ENCODE measurements around the gene ALK. TPM values are rescaled to one million over a fixed set of nuclear protein-coding genes. Genes with fewer than 3 reads are reported as not detected.
"Not testable (repeated sequence)": the region's sequence is repeated elsewhere in the genome, so short reads cannot be mapped to it uniquely, and the experiment has no call there.

ALK gene
- total RNA-seq, 1 donor from 2014 or later = 0.10 TPM

DNA sequence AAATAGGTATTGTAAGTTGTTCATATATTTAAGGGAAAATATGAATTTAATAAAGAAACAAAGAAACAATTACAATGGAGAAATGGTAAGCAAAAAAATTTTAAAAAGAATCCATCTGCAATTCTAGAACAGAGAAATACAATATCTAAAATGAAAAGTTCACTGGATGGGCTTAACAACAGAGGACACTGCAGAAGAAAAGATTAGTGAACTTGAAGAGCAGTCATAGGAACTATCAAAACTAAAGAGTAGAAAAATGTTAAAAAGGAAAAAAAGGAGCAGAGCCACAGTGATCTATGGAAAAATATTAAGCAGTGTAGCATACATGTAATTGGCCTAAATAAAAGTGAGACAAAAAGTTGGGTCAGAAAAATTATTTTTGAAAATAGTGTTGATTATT lies 83.5 kb downstream of the ALK start:
- DNase-seq = no peak

DNA sequence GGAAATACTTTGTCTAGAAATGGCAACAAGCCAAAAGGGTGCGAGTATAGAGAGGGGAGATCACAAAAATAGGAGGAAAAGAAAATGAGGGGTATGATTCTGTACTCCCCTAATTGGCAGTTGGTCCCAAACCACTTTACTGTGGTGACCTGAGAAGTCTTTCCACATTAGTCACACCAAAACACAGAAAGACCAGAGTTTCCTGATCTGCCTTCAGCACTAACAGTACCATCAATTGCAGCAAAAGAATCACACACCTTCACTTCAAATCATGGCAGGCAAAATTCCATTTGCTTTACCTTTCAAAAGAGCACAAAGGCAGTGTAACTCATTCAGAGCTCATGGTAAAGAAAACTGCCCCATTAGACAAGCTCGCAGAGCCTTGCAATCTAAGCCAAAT lies 86.8 kb downstream of the ALK start:
- DNase-seq = no peak

DNA sequence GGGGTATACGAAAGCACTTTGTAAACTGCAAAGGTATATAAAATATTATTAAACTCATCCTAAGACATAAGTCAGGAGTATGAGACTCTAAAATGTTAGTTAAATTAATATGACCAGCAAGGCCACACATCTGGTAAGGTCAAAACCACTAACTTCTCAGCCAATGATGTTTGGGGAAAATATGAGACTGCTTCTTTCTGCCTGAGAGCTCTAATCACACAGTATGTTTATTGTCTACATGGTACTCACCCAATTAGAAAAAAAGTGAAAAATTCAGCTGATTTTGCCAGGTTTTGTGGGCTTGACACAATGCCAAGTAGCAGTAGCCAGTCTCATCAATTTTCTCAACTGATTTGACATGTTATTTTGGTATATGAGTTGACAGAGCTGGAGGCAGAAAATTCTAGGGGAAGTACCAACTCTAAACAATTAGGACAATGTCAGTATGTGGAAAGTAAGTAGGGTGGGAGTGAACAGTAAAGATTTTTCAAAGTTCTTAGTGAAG lies 87.3 kb downstream of the ALK start:
- no peak for DNase-seq

GRCh38 chr2:29831560-29831959 lies 89.8 kb downstream of the ALK start:
- no peak for DNase-seq

DNA sequence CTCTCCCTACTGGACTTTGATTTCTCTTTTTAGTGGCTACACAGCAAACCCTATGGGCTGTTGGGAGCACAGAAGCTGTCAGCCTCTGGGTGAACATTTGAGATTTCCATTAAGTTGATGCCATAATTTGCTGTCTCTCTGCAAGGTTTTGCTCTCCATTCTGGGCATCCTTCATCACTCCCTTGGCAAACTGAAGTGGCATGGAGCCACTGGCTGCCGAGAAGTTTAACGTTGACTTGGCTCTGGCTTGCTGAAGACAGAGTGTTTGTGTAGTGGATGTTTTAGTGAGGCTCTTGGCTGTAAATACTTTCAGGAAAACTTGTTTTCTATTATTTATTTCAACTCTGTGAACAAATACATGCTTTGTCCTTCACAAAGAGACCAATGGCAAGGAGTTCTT lies 91.5 kb downstream of the ALK start:
- no peak for DNase-seq

DNA sequence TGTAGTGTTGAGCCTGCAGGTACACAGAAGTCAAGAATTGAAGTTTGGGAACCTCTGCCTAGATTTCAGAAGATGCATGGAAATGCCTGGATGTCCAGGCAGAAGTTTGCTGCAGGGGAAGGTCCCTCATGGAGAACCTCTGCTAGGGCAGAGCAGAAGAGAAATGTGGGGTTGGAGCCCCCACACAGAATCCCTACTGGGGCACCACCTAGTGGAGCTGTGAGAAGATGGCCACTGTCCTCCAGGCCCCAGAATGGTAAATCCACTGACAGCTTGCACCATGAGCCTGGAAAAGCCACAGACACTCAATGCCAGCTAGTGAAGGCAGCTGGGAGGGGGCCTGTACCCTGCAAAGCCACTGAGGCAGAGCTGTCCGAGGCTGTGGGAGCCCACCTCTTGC lies 97.2 kb downstream of the ALK start:
- not testable (repeated sequence) for DNase-seq

- DNase-seq = no peak
Measured at GRCh38 chr2:29821591-29821990, 99.8 kb downstream of the ALK start.

- DNase-seq = no peak
Measured at GRCh38 chr2:29819570-29819969, 101.8 kb downstream of the ALK start.

DNA sequence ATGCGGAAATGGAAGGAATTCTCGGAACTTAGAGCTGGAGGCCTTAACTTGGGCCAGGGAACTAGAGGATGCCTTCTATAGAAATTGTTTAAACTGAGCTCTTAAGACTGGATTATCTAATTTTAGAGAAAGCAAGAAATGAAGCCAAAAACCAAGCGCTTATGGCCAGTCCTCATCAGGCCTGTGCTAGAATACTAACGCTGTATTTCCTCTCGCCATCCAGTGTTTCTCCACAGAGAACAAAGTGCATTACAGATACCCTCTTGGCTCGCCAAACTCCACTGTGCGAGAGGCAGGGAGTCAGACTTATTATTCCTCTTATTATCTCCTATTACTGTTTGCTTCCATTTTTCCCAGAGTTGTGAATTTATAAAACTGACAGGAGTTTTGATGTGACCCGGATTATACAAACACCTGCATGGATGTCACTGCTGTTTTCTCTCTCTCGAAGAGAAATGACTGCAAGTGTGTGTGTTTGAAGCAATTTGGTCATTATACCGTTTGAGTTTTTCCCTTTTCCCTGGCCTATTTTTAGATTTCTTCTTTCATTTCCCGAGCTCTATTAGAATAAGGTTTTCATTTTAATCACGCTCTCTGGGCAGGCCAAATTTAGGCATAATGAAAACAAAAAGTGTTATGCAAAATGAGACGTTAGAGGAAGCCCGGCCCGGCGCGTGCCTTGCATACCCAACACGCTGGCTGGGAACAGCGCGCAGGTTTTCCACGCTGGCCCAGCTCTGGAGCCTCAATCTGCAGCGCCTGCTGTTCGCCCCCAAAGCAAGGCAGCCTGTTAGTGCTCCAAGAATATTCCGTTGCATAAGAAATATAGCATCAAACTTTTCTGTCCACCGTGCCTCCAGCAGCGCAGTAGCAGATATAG lies 103.3 kb downstream of the ALK start:
- no peak for DNase-seq

DNA sequence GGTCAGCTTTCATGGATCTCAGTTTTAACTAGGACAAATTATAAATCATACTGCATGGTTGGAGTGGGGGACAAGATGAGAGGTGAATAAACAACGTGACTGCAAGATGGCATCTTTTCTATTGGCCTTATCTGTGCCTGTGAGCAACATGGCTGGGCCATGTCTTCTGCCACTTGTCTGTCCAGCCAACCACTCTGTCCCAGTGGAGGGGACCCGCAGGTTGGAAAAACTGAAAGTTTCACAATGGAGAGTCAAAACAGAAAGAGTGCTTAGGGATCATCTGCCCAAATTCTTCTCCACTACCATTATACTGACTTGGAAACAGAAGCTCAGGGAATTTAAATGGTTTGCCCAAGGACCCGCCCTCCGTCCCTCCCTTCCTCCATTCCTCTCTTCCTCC lies 104.1 kb downstream of the ALK start:
- no peak for DNase-seq

DNA sequence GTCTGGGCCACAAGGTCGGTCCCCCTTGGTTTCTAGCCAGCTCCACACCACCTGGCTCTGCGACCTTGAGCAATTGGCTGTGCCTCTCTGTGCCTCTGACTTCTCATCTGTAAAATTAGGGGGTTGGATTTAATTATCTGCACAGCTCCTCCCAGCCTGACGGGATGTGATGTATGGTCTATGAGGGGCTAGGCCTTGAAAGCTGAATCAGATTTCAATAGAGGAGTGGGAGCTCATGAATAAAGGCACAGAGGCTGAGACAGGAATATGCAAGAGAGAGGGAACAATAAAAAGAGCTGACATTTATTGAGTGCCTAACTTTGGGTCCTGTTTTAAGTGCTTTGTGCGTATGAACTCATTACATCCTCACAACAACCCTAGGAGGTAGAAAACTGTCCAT lies 104.7 kb downstream of the ALK start:
- no peak for DNase-seq

DNA sequence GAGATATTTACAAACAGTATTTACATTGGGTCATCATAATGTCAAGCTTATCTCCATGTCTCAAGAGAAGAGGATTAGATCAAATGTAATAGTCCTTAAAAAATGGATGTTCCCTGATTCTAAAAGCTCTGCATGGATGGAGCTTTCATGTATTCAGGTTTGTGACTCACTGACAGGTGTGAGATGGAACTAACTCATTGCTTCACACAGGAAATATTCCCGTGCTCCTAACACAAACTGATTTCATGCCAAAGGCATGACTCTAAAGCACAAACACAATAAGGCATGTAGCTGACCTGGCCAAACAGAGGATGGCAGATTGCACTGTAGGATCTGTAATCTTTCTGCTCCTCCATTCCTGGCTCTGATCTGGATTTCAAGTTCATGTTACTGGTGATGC lies 110.0 kb downstream of the ALK start:
- no peak for DNase-seq

DNA sequence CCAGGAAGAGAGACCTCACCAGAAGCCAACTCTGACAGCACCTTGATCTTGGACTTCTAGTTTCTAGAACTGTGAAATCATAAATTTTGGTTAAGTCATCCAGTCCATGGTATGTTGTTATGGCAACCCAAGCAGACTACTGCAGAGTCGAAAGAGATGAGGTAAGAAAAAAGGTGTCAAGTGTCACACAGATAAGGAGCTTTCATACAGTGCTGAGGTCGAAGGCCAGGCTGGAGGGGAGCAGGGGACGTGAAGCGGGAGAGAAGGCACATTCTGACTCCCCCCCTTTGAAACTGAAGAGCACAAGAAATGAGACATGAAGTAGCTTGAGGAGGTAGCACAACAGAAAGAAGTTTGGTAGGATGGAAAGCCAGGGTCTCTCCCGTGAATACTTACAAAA lies 110.4 kb downstream of the ALK start:
- DNase-seq = no peak

DNA sequence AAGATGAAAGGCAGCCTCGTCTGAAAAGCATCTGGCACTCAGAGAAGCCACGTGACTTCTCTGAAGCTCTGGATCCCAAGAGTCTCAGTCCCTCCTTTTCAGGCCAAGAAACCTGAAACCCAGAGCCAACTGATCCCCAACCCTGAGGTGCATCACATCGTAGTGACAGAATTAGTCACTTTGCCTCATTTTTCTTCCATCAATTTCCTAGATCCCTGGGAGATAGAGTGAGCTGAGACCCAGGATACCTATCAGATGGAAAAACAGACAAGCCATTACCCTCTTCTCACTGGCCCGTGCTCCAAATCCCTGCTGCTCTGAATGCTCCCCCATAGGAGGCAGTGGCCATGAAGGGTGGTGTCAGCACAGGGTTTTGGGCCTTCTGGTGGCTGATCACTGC lies 113.1 kb downstream of the ALK start:
- no peak for DNase-seq

DNA sequence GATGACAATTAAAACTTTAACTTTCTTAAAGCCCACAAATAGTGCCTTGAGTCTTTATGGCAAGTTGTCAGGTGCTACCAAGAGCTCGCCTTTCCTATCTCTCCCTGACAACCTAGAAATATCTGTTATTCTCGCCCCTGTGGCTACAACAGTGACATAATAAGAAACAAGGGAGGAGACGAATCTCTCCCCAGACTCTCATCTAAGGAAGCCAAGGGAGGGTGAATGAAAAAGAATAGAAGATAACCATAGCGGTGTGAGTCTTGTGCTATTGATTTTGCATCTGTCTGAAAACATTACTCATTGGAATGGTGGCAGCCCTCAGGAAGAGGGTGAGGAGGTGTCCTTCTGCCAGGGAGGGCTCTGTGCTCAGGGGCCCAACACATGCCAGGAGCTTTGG lies 114.3 kb downstream of the ALK start:
- DNase-seq = no peak

DNA sequence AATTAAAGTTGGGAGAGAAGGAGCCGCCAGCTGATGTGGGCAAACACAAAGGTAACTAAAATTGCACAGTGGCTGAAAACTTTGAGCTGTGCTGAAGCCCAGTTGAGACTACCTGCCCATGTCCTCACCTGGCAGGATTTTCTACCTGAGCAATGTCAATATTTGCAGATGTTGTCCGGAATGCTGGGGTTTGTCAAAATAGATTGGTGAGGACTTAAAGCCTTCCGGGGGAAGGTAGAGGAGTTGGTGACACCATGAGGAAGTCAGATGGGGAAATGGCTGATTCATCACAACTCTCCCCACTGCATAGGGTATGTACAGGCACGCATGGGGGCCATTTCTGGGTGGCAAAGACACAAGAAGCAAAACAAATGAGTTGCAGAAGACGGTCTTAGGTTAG lies 114.9 kb downstream of the ALK start:
- no peak for DNase-seq

- DNase-seq = no peak
Measured at GRCh38 chr2:29804671-29805070, 116.7 kb downstream of the ALK start.

- no peak for DNase-seq
Measured at GRCh38 chr2:29803537-29803936, 117.8 kb downstream of the ALK start.

DNA sequence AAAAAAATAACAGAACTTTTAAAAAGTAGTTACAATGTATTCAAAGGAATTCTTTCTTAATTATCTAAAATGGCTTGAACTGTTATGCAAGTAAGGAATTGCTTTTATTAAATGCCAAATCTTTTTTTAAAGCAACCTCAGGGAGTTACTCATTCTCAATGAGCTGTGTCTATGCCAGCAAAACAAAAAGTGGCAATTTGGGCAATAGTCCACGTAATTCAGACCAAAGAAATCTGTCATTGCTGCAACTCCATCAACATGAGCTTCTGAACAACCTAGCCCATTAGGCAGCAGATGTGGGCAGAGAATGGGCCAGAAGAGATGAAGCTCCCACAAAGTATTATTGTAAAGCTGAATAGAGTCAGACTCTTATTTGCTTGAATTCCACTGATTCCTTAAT lies 118.4 kb downstream of the ALK start:
- no peak for DNase-seq

DNA sequence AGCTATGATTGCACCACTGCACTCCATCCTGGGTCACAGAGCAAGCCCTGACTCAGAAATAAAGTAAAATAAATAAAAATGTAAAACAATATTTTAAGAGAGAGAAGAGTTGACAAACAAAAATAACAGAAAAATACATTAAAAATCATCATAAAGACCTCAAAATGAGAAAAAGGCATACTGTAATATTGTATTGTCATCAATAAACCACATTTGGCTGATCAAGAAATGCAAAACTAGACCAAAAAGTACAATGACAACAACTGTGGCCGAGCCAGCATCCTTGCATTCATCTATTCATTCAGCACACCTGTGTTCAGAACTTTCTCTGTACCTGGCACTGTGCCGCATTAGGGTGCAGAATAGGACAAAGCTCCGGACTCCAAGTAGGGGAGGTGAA lies 121.8 kb downstream of the ALK start:
- DNase-seq = no peak

GRCh38 chr2:29797916-29798315 lies 123.5 kb downstream of the ALK start:
- DNase-seq = no peak

DNA sequence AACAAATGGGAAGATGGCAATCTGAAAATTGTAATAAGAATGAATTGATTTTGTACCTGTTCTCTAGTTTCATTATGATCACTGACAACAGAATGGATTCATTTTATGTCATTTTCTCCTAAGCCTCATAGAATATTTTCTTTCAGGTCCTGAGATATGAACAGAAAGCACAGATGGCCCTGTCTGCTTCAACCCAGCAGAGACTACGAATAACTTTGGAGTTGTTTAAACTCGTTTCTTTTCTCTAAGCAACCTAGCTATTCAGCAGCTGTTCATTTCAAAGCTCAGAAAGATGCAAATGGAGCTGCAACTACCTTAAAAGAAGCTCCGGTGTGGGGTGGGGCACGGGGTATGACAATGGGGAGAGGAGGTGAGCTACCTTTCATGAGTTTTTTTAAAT lies 124.9 kb downstream of the ALK start:
- no peak for DNase-seq

GRCh38 chr2:29789911-29790485 lies 131.4 kb downstream of the ALK start:
- no peak for DNase-seq
